NB4 (cell line): ENCODE results near the gene DHRS2.
"Not testable (repeated sequence)": the region's sequence is repeated elsewhere in the genome, so short reads cannot be mapped to it uniquely, and the experiment has no call there.

ENCODE experiments used
- DNase-seq: peaks from one replicate; pipeline ENCODE4 v3.0.0; 2010; ENCODE audit warnings: low read depth
- H3K4me3 ChIP-seq: one replicate; pipeline ENCODE4 v1.5.1; 2011; ENCODE audit warnings: mild to moderate bottlenecking, low read depth, low read length, moderate library complexity
- MYC ChIP-seq: IDR thresholded peaks from 2 replicates; pipeline ENCODE4 v1.6.1; 2011; ENCODE audit warnings: low read depth, low read length
- POLR2A ChIP-seq: IDR thresholded peaks from 2 replicates; pipeline ENCODE4 v1.6.1; 2011; ENCODE audit warnings: mild to moderate bottlenecking; ENCODE audit not compliant: insufficient read length; ENCODE audit errors: extremely low read depth
- TF ChIP-seq, protein P1 (sequence below): IDR thresholded peaks from 2 replicates; pipeline ENCODE4 v1.6.1; 2011; ENCODE audit warnings: low read depth, low read length
- TF ChIP-seq, protein P2 (sequence below): IDR thresholded peaks from one replicate; pipeline ENCODE4 v1.5.1; 2012; ENCODE audit warnings: low read depth, low read length

Gene DHRS2

GRCh38 chr14:23670481-23670880 is 34.3 kb downstream of the DHRS2 start:
- DNase-seq: no peak

DNA sequence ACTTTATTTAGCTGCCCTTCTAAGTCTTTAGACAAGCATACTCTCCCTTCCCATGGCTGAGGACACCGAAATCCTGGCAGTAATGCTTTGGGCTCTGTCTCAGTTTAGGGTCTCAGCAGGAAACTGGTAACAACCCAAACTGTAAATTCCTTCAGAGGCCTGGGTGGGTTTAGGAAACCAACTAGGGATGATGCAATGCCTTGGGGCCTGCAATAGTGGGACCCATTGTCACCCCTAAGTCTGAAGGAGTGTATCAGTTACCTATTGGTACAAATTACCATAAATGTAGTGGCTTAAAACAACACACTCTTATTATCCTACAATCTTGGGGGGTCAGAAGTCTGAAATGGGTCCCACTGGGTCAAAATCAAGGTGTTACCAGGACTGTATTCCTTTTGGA is 36.0 kb downstream of the DHRS2 start:
- no peak for DNase-seq
- no peak overlapping the region for H3K4me3 ChIP-seq
- TF ChIP-seq POLR2A: no peak
- TF ChIP-seq MYC: no peak
- TF ChIP-seq, protein P1, sequence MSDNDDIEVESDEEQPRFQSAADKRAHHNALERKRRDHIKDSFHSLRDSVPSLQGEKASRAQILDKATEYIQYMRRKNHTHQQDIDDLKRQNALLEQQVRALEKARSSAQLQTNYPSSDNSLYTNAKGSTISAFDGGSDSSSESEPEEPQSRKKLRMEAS: no peak
- TF ChIP-seq, protein P2, sequence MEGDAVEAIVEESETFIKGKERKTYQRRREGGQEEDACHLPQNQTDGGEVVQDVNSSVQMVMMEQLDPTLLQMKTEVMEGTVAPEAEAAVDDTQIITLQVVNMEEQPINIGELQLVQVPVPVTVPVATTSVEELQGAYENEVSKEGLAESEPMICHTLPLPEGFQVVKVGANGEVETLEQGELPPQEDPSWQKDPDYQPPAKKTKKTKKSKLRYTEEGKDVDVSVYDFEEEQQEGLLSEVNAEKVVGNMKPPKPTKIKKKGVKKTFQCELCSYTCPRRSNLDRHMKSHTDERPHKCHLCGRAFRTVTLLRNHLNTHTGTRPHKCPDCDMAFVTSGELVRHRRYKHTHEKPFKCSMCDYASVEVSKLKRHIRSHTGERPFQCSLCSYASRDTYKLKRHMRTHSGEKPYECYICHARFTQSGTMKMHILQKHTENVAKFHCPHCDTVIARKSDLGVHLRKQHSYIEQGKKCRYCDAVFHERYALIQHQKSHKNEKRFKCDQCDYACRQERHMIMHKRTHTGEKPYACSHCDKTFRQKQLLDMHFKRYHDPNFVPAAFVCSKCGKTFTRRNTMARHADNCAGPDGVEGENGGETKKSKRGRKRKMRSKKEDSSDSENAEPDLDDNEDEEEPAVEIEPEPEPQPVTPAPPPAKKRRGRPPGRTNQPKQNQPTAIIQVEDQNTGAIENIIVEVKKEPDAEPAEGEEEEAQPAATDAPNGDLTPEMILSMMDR: no peak

More at GRCh38 chr14:23670481-23670880, 34.3 kb downstream of the DHRS2 start:
- H3K4me3 ChIP-seq: no peak overlapping the region
- TF ChIP-seq, protein P2: no peak
- TF ChIP-seq MYC (no peak), POLR2A (no peak)
- TF ChIP-seq, protein P1: no peak

DNA sequence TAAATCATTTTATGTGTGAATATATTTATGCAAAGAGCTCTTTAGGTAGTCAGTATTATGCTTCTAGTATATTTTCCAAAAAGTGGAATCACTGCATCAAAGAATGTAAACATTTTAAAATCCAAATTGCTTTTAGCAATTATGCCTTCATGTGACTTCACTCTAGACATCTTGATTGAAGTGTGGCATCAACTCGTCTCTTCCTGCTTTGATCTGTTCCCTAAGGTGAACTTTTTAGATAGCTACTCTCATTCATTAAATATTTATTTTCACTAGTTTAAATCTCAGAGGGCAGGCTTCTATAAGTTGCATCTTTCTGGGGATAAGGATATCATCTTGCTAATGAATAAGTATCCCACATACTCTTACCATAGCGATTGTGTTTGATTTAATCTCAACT is 39.2 kb downstream of the DHRS2 start:
- no peak for TF ChIP-seq MYC
- TF ChIP-seq, protein P2: no peak
- no peak for TF ChIP-seq POLR2A
- TF ChIP-seq, protein P1: no peak
- no peak overlapping the region for H3K4me3 ChIP-seq
- DNase-seq: no peak

GRCh38 chr14:23675906-23676305 is 39.7 kb downstream of the DHRS2 start:
- H3K4me3 ChIP-seq: no peak overlapping the region
- TF ChIP-seq MYC: no peak
- TF ChIP-seq, protein P1: no peak
- no peak for TF ChIP-seq POLR2A
- TF ChIP-seq, protein P2: no peak
- no peak for DNase-seq

- no peak overlapping the region for H3K4me3 ChIP-seq
- no peak for DNase-seq
- TF ChIP-seq, protein P2: no peak
- no peak for TF ChIP-seq POLR2A
- TF ChIP-seq, protein P1: no peak
- no peak for TF ChIP-seq MYC
Observed at GRCh38 chr14:23681337-23681736, 45.2 kb downstream of the DHRS2 start.

DNA sequence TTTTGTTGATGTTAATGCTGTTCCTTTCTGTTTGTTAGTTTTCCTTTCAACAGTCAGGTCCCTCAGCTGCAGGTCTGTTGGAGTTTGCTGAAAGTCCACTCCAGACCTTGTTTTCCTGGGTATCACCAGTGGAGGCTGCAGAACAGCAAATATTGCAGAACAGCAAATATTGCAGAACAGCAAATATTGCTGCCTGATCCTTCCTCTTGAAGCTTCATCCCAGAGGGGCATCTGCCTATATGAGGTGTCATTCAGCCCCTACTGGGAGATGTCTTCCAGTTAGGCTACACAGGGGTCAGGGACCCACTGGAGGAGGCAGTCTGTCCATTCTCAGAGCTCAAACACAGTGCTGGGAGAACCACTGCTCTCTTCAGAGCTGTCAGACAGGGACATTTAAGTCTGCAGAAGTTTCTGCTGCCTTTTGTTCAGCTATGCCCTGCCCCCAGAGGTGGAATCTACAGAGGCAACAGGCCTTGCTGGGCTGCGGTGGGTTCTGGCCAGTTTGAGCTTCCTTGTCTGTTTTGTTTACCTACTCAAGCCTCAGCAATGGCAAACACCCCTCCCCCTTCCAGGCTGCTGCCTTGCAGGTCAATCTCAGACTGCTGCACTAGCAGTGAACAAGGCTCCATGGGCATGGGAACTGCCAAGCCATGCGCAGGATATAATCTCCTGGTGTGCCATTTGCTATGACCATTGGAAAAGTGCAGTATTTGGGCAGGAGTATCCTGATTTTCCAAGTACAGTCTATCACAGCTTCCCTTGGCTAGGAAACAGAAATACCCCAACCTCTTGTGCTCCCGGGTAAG is 53.7 kb downstream of the DHRS2 start:
- H3K4me3 ChIP-seq, DNase-seq: not testable (repeated sequence)
